GM12891 (cell line): ENCODE data around the gene TMEM30A.
A peak's percentile ranks its signal among the peaks of the same experiment; 100 is the strongest.

Experiments
- DNase-seq: peaks from one replicate; pipeline ENCODE4 v3.0.0; 2011; ENCODE audit warnings: low spot score; ENCODE audit not compliant: insufficient read length
- FAIRE-seq: peaks from 2 replicates; lab custom pipeline; 2011; peaks lifted over from hg19 to GRCh38; lab: Jason Lieb, UNC
- PAX5 ChIP-seq: IDR thresholded peaks from 2 replicates; pipeline ENCODE4 v1.6.1; 2011; ENCODE audit warnings: low read length, moderate library complexity, mild to moderate bottlenecking; ENCODE audit not compliant: insufficient read depth, severe bottlenecking
- POLR2A ChIP-seq: IDR thresholded peaks from 2 replicates; pipeline ENCODE4 v1.6.1; 2011; ENCODE audit warnings: low read depth, low read length, control low read depth
- POLR2AphosphoS5 ChIP-seq: IDR thresholded peaks from 2 replicates; pipeline ENCODE4 v1.6.1; 2011; ENCODE audit warnings: low read depth, low read length, control low read depth
- POU2F2 ChIP-seq: IDR thresholded peaks from 2 replicates; pipeline ENCODE4 v1.6.1; 2011; ENCODE audit warnings: low read depth, mild to moderate bottlenecking, control low read depth, low read length, moderate library complexity
- SPI1 ChIP-seq: IDR thresholded peaks from 2 replicates; pipeline ENCODE4 v1.6.1; 2011; ENCODE audit warnings: low read depth, low read length, control low read depth
- TAF1 ChIP-seq: IDR thresholded peaks from 2 replicates; pipeline ENCODE4 v1.6.1; 2011; ENCODE audit warnings: low read depth, low read length, control low read depth

Gene TMEM30A

DNA sequence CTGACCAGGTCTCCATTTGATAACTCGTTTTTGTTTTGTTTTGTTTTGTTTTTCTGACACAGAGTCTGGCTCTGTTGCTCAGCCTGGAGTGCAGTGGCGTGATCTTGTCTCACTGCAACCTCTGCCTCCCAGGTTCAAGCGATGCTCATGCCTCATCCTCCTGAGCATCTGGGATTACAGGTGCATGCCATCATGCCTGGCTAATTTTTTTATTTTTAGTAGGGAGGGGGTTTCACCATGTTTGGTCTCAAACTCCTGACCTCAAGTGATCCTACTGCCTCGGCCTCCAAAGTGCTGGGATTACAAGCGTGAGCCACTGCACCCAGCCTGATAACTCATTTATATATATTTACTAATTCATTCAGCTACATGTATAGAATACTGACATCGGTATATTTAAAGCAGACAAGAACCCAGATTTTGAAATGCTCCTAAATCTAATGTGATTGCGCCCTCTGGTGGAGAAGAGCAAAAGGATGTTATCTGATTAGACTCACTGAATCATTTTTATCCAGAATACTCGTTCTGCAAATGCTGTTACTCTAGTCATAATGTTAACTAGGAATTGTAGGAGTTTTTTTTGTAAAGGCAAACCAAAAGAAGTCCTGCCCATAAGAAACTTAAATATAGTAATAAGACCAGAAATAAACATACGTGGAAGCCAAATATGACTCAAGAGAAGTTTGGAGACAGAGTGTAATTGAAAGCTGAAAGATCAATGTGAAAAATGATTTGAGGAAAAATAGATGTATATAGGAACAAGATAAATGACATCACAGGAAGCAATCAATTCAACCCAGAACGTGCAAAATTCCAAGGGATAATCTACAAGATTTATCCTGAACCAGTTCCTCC lies 73.5 kb downstream of the TMEM30A start:
- FAIRE-seq (no peak), DNase-seq (no peak)
- TF ChIP-seq POLR2AphosphoS5, result no peak
- no peak for TF ChIP-seq POU2F2
- TF ChIP-seq TAF1, result no peak
- no peak for TF ChIP-seq SPI1
- TF ChIP-seq POLR2A, result no peak
- no peak for TF ChIP-seq PAX5

DNA sequence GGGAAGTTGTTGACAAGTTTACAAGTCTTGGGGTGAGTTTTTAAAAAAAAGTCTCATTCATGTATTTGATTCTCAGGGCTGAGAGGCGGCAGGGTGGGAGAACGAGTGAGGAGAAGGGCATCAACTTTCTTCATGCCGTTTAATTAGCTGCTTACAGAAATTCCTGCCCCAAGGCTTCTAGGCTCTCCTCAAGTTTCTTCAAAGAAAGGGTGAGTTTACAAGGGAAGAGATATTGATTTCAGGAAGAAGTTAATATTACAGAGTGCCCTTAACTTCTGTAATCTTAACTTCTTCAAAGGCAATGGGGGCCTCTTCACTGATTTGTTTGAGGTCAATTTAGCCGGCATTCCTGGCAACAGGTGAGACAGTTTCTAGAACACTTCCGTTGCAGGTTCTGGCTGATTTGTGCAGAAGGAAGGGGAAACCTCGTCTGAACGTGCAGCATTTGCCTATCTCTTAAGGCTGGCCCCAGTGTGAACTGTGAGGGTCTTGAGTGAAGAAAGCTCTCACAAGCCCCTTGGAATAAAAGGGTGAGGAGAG lies 75.3 kb downstream of the TMEM30A start:
- no peak for DNase-seq
- no peak for FAIRE-seq
- TF ChIP-seq TAF1, result no peak
- TF ChIP-seq POLR2A, result no peak
- TF ChIP-seq PAX5, result no peak
- no peak for TF ChIP-seq POU2F2
- TF ChIP-seq SPI1, result no peak
- TF ChIP-seq POLR2AphosphoS5, result no peak

DNA sequence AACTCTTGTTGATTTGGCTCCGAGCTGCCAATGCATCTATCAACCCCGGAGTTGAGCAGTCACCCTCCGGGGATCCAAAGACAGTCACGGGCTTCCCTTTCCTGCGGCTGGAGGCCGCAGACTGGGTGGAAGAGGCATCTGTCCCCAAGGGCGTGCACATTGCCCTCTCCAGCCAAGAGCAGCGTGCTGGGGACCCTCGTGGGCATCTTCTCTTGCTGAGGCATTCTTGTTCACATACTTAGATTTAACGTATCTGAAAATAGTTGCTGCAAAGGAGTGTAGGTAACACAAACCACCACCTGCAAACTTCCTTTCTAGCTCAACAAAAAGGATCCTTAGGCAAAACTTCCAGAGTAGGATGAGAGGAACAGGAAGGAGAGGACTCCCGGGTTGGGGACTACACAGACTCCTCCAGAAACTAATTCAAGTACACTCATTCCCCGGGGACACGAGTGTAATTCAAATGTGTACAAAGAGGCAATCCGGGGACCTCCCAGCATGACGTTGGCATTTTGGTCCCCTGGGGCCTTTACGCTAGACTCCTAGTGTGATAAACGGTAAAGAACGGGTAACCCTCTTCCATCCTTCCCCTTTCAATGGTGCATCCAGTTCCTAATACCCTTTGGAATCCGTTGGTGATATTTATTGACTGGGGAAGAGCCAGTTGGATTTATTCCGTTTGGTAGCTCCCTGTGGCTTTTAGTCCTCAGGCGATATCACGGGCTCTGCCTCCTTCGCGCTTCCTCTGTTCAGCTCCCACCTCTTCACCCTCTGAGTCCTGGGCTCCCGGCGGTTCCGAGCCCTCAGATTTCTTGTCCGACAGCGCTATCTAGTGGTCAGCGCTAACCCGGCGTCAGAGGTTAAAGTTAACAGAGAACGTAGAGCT lies 76.1 kb downstream of the TMEM30A start:
- DNase-seq (no peak), FAIRE-seq (peak; percentile 54)
- TF ChIP-seq POLR2AphosphoS5 (no peak), POU2F2 (no peak), PAX5 (no peak), SPI1 (0 out of 2 replicates have a peak, but pooled peaks have one; percentile 22), POLR2A (no peak), TAF1 (no peak)

DNA sequence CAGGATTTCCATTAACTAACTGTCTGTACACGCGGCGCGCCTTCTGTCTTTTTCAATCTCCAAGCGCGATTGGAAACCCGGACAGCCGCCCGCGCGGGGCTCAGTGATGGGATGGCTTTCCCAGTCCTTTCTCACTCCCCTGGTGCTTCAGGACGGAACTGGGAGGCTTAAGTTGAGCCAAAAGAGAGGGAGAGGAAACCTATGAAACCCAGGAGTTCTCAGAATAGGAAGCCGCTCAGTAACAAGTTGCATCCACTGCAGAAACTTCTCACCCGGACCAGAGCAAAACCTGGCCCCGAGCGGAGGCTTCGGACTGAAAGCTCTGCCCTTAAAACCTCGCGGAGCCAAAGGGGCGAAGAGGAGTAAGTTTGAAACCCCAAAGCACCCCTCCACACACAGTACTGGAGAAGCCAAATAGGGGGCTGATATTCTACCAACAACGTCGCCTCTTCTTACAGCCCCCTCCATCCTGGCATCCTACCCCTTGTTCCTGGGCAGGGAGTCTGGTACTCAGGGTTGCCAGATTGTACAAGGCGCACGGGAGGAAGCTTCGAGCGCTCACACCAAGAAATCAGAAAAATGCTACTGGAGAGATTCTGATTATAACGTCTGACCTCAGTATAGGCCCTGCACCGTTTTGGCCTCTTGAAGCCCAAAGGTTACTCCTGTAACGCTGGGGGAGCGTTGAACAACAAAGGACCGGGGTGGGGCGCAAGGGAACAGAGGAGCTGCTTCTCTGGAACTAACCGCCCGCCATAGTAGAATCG lies 77.8 kb downstream of the TMEM30A start:
- DNase-seq (no peak), FAIRE-seq (no peak)
- TF ChIP-seq PAX5 (no peak), POLR2AphosphoS5 (no peak), POU2F2 (no peak), POLR2A (no peak), SPI1 (no peak), TAF1 (no peak)

DNA sequence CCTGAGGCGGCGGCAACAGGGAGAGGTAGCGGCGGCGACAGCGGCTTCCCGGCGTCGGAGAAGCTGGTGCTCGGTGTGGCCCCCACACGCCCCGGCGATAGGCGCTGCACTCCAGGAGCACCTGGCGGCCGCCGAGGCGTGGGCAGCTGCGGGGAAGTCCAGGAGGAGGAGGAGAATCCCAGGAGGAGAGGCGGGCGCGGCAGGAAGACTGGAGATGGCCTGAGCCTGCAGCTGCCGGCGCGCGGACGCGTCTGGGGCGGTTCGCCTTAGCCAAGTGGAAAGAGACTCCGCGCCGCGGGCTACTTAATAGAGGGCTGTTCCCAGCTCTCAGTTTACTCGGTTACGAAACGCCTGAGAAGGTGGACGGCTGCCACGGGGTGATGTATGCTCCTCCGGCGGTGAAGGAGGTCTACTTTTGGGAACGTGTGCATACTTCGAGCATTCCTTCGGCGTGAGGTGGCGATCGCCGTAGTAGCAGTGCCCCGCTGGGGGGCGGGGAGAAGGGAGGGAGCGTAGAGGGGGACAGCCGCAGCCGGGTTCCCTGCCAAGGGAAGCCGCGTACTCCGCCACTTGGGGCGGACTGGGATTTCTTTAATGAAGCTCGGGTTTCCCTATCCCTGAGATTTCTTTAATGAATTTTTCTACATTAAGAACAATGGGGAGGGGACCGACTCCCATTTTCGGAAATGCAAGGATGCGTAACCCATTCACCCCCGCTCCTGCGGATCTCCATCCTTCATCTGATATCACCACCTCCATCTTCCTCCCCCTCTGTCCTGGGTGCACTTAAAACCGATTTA lies 78.6 kb downstream of the TMEM30A start, which contains the start of gene COL12A1:
Gene COL12A1 (minus strand): TSS at position 278 of the 800 bp plus-strand sequence. CDS start 3,261 bp downstream, outside the sequence.
- FAIRE-seq (no peak), DNase-seq (no peak)
- no peak for TF ChIP-seq POLR2A

DNA sequence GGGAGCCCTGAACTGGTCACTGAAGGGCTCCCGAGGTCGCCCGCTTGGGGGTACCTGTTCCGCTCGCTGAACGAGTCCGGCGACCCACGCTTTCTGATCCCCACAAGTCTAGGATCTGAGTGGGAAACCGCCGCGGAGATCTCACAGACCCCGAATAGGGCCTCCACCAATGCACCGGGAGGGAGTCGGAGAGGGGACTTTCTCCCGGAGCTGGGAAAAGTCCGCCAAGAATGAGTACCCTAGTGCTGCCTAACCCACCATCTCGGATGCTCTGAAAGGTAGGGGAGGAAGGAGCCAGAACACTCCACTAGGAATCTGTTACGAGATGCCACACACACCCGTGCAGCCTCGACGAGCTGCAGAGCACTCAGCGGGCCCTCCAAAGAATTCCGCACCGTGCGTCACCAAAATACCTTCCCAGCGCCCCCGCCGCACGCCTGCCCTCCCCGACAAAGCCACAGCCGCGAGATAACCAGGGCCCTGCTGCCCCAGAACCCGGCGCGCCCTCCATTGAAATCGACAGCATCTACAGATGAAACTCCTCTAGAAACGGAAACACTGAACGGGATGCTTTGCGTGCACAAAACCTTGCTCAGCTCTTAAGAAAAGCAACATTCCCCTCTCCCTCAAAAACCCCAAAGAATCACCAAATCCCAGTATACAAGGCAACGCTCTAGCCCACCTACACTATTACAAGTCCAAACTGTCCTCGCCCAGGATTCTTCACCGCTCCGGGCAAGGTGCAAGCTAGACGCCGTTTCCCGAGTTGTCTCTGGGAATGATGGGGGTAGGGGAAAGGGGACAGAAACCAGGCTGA lies 79.4 kb downstream of the TMEM30A start:
- no peak for DNase-seq
- FAIRE-seq, result no peak
- no peak for TF ChIP-seq POLR2AphosphoS5
- TF ChIP-seq PAX5, result no peak
- no peak for TF ChIP-seq SPI1
- TF ChIP-seq POU2F2, result no peak
- no peak for TF ChIP-seq POLR2A
- TF ChIP-seq TAF1, result no peak

DNA sequence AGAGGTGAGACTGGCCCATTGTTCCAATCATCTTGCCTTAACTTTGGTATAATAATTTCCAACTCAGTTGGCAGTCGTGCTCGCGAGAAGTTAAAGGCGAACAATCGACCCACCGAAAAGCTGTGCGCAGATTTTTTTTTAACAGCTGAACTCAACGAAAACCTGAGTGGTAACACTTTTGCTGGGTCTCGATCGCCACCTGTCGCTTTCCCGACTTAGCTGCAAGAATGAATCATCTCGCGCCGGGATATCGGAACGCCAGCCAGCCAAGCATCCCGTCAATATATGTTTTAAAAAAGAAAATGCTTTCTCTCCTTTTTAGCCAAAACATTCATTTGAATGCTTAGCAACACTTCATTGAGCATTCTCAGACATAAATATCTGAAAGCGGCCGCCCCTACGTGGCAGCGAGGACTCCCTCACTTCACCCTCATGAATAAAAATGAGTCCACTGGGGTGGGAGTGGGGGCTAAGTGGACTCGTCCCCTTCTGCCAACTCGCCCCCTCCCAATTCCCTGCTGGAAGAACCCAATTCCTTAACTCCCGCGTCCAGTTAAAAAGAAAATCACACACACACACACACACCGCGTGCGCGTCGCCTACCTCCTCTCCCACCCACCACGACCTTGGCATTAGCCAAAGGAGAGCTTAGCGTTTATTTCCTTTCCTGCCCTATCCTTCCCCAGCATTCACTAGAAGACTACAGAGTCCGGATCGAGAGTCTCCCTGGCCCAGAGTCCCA lies 80.2 kb downstream of the TMEM30A start:
- FAIRE-seq (peak; percentile 87), DNase-seq (no peak)
- no peak for TF ChIP-seq SPI1
- TF ChIP-seq PAX5, result no peak
- TF ChIP-seq TAF1, result no peak
- TF ChIP-seq POLR2A, result no peak
